ENCODE measurements around the gene NFATC3.

Gene NFATC3

DNA sequence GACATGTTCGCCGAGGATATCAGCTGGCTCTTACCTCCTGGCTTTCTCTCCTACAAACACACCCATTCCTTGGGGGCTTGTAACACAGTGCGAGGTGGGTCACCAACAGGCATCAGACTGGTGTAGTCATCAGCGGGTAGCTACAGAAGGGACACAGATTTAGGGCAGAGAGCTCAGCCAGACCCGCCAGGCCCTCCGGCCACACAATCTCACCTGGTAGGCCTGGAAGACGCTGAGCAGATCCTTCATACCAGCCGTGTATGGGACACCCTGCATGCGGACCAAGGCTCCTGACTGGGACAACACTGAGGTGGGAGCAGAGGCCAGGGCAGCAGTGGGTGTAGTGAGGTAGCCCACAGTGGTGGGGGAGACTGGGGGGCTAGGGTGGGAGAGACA is 145.0 kb downstream of the NFATC3 start:
- no peak for DNase-seq (ENCODE audit: low read depth in 2 of 2)

DNA sequence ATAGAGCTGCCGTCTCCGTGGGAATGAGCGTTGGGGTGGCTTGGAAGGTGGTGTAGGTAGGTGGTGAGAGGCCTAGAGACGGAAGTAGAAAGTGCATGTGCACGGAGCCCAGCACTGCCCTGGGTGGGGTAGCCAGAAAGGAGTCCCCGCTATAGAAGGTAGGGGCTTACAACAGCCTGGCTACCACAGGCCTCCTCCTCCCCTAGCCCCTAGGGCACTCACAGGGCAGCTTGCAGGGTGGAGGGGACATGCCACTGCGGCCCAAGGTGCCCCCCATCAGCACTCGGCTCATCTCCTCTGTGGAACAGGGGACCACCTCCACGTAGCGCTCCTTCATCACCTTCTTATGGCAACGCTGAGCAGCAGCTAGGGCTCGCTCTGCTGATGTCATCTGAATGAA is 145.8 kb downstream of the NFATC3 start:
- DNase-seq (ENCODE audit: low read depth in 2 of 2): no peak

DNA sequence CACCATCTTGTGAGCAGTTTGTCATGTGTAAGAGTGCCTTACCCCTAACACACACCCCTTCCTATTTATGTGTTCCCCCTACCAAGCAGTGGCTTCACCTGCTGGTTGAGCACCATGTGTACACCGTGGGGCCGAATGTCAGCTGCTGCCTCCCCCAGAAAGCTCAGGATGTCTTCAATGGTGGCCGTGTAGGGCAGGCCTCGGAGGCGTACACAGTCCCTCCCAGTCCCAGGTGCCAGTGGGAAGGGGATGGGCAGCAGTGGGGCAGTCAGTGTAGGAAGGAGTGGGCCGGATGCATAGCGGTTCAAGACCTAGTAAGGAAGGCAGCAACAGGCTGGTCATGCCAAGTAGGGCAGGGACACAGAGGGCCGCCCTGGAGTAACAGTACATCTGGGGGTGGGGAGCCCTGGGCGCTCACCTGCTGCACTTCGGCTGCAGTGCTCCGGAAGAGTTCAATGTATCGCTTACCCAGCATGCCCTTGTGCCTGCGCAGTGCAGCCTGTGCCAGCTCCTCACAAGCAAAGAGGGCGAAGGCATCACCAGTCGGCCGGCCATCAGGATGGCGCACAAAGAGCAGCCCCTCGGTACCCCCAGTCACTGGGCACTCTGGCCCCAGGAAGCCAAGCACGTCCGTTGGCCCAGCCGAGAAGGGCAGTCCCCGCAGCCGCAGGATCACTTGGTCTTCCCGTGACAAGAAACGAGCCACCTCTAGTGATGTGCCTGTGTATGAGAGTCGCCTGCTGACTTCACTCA is 146.4 kb downstream of the NFATC3 start:
- no peak for DNase-seq (ENCODE audit: low read depth in 2 of 2)

GRCh38 chr16:68232335-68232734 is 147.2 kb downstream of the NFATC3 start:
- DNase-seq (ENCODE audit: low read depth in 2 of 2): no peak

GRCh38 chr16:68233085-68233834 is 148.1 kb downstream of the NFATC3 start:
- no peak for DNase-seq (ENCODE audit: low read depth in 2 of 2)

- DNase-seq (ENCODE audit: low read depth in 2 of 2): no peak
Observed at GRCh38 chr16:68233835-68234187, 148.6 kb downstream of the NFATC3 start.

DNA sequence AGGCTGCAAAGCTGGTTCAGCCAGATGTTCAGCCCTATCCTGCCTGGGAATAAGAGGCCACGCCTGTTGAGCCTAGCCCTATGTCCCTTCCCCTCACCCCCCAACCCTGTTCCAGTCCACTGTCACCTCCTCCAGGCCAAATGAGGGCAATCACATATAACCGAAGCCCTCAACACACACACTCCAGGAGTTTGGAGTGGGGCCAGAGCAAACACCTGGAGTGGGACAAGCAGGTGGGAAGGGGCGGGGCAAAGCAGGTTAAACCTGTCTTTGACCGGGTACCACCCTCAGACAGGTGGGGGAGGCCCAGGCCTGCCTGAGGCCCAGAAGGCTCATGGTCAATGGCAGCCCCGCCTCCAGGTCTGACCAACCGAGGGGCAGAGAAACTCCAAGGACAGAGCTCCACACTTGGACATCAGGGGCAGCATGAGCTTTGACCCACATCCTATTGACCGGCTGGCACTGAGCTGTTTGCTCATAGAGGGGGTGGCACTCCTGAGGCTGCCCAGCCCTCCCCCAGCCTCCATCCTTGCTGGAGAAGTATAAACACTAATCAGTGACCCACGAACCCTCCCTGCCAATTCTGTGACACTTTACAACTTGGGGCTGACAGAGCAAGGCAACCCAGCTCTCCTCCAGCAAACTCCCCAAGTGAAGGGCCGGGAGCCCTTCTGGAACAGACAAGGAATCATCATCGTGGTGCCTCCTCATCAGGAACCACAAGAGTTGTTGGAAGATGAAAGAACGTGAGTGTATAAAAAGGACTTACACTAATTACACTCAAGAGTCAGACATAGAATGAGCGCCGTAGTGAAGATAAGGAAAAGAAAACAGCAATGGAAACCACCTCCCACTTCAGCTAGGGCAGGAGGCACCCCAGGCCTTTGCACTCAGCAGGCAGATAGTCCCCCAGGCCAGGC is 149.3 kb downstream of the NFATC3 start:
- DNase-seq (ENCODE audit: low read depth in 2 of 2): no peak

DNA sequence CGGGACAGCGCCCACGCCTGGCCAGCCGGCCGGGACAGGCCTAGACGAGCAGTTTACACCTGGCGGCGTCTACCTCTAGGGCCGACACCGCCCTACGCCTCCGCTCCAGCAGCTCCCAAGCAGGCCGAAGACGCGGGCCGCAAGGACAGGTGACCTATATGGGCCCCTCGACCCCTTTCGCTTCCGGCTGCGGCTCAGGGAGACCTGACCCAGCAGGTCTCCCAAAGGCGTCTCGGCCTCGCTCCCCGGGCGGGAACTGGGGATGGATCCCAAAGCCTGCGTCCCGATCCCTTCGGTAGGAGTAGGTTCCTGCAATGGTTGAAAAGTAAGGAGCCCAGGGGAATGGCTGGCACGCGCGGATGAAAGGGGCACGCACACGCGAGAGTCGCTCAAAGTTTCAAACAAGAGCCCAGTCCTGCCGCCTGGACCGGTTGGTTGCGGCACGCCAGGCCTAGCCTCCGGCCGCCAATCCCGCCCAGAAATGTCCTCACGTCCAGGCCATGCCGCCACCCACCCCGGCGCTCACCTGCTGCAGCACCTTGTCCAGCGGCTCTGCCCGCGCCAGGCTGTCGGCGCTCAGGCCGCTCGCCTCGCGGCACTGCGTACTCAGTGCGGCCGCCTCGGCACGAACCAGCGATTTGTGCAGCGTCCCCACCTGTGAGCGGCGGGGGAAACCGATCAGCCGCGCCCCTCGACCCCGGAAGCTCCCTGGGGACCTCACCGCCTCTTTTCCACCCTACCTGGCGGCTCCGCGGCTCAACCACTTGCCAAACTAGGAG is 150.1 kb downstream of the NFATC3 start:
- DNase-seq (ENCODE audit: low read depth in 2 of 2): no peak

DNA sequence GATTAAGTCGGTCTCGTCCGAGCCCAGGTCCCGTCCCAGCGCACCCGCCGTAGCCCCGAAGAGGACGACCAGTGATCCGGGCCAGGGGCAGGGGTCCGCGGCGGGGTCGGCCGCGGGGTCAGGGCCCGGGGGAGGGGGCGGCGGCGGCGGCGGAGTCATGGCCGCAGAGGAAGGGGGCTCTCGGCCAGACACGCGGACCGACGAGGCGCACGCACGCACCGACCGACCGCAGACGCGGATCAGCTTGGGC is 150.6 kb downstream of the NFATC3 start, which contains the start of gene ESRP2:
Gene ESRP2, minus strand, starts transcription at position 241 of the 250 bp plus-strand sequence. Its CDS starts 82 bp downstream, at position 159.
- no peak for DNase-seq (ENCODE audit: low read depth in 2 of 2)

DNA sequence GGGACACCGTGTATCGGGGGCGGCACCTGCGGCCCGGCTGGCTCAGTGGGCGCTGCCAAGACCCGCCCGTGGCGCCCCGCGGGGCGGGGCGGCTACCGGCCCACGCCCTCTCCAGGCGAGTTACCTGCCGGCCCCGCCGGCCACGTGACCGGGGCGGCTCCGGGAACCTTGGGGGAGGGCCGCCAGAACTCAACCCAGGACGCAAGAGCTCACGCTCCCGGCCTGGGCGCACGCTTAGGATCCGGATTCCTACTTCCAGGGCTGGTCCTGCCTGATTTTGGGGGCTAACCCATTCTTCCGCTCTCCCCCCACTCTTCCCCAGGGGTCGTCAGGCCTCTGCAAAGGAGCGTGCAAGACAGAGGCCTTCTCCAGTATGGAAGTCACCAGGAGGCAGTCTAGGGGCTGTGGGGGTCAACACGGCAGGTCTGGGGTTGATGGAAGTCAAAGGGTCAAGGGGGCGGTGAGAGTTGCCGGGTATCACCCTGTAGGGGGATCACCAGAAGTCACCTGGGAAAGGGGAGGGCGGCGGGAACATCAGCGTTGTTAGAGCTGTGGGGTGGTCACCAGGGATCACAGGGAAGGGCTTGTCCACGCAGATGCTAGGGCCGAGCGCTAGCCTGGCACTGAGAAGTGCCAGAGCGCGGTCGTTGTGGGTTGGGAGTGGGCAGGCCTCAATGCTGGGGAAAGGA is 151.1 kb downstream of the NFATC3 start:
- no peak for DNase-seq (ENCODE audit: low read depth in 2 of 2)

DNA sequence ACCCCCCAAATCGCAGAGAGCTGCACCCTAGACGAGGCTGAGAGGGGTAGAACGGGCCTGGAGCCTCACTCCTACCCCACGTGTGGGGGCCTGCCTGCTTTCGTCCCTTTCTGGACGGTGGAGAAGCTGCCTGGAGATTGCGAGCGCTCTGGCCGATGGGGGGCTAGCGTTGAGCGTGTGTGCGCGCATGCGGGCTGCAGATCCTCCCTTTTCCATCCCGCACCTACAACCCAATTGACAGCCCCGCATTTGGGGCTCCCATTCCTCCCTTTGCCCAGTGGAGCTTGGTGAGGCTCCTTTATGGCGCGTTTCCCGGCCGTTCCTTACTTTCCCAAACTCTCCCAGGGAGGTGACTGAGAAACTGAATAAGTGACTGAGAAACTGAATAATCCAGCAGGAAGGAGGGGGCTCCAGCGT is 151.7 kb downstream of the NFATC3 start:
- DNase-seq (ENCODE audit: low read depth in 2 of 2): no peak

- peak; percentile 94 to 95 for DNase-seq (ENCODE audit: low read depth in 2 of 2)
Observed at GRCh38 chr16:68237243-68238028, 152.3 kb downstream of the NFATC3 start.

DNA sequence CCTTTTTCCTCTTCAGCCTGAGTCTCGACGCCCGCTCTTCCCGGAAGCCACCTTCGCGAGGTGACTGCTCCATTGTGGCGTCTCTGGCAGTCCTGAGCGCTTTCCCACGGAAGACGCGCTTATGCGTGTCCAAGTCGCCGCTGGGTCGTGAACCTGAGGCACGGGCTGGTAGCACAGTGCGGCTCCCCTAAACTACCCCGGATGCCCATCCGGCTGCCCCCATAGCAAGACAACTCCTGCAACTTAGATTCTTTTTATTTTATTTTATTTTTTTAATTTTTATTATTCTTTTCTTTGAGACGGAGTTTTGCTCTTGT is 152.8 kb downstream of the NFATC3 start:
- DNase-seq (ENCODE audit: low read depth in 2 of 2): no peak

DNA sequence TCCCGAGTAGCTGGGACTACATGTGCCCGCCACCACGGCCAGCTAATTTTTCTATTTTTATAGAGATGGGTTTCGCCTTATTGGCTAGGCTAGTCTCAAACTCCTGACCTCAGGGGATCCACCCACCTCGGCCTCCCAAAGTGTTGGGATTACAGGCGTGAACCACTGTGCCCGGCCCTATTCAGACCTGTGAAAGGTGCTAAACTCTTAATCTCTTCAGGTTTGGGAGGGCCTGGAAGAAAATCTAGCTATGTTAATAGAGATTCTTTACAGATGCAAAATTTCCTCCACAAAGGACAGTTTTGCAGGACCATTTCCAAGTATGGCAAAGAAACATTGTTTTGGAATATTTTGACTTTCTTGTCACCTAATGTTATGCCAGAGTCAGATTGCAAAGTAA is 156.9 kb downstream of the NFATC3 start:
- DNase-seq (ENCODE audit: low read depth in 2 of 2): no peak

GRCh38 chr16:68242926-68243858 is 158.0 kb downstream of the NFATC3 start:
- DNase-seq (ENCODE audit: low read depth in 2 of 2): no peak

DNA sequence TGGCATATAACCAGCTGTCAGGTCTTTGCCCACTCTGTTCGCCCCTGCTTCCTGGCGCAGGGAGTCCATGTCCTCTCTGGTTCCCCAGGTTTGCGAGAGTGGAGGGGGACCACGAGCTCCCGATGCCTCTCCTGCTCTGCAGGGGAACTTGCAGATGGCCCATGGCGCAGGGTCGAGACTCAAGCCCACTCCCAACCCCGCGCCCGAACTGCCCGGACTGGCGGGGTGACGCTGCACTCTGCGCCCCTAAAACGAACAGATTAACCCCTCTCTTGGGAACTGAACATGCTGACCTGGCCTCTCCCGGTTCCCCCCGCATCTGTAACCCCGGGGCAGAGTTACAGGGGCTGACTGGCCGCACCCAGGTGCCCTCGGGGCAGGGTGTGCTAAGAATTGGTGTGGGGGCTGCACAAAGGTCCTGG is 159.3 kb downstream of the NFATC3 start:
- DNase-seq (ENCODE audit: low read depth in 2 of 2): no peak

DNA sequence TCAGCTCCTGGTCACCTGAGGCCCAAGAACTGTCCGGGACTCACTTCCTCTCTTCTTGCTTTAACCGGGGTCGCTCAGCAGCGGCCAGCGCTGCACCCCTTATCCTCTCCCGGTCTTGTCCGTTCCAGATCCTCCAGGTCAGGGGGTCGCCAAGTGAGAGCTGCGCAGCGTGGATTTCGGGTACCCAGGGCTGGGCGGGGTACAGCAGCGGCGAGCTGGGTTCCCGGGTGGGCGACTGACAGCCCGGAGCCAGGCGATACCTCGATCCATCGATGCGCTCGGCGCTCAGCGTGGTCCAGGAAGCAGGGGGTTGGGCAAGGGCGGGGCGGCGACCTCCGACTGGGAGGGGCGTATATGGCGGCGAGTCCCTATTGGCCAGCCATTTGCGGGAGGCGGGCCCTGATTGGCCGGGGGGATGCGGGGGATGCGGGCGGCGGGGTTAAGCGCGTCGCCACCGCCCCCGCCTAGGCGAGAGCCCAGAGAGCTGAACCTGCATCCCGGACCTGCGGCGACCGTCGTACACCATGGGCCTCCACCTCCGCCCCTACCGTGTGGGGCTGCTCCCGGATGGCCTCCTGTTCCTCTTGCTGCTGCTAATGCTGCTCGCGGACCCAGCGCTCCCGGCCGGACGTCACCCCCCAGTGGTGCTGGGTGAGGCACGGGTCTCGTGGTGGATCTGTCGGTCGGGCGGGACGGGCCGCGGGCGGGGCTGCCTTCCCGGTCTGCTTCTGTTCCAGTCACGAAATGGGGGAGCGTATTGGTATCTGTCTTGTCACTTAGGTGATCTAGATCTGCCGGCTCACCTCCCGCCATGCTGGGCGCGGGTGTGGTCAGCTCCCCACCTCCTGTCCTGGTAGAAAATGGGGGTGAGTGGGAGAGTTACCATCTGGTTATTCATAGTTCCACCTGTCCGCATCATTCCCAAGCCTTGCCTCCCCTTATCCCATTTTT is 160.0 kb downstream of the NFATC3 start, which contains the start of gene PLA2G15:
Gene PLA2G15, plus strand, starts transcription at position 471 of the 951 bp plus-strand sequence. Its CDS starts 54 bp downstream, at position 525.
- DNase-seq (ENCODE audit: low read depth in 2 of 2): peak; percentile 81 to 87

- no peak for DNase-seq (ENCODE audit: low read depth in 2 of 2)
Observed at GRCh38 chr16:68246121-68246520, 161.0 kb downstream of the NFATC3 start.
